Peyer's patch (tissue), 4 donors: ENCODE data around the gene DNMT3A. TPM values are rescaled to one million over a fixed set of nuclear protein-coding genes. Genes with fewer than 3 reads are reported as not detected.

Experiments
- DNase-seq, 3 donors: peaks; one replicate each; pipeline ENCODE4 v3.0.0-alpha.2; 2017 to 2019
- H3K27ac ChIP-seq, 4 donors: fragments of 200-600 bp; sonication (generic); one replicate each; pipeline ENCODE4 v1.5.1; 2016 to 2019
- H3K27me3 ChIP-seq, 2 donors: fragments of 200-600 bp; sonication (generic); one replicate each; pipeline ENCODE4 v1.5.1; 2019
- H3K36me3 ChIP-seq, 3 donors: fragments of 200-600 bp; sonication (generic); one replicate each; pipeline ENCODE4 v1.5.1; 2016 to 2019
- H3K4me1 ChIP-seq, 4 donors: fragments of 200-600 bp; sonication (generic); one replicate each; pipeline ENCODE4 v1.5.1; 2016 to 2019
- H3K4me3 ChIP-seq, 4 donors: fragments of 200-600 bp; sonication (generic); 1 replicate in 3 of 4; 2 replicates in 1 of 4; pipeline ENCODE4 v1.5.1; 2016 to 2019; ENCODE audit warnings: mild to moderate bottlenecking in 1 of 4
- H3K9me3 ChIP-seq, 4 donors: fragments of 200-600 bp; sonication (generic); one replicate each; pipeline ENCODE4 v1.5.1; 2016 to 2019; ENCODE audit warnings: mild to moderate bottlenecking in 1 of 4
- CTCF ChIP-seq, 6 experiments: fragments of 450-650 bp in 4 of 6; fragments of 200-600 bp in 2 of 6; sonication (generic) in 1 of 6; IDR thresholded peaks; one replicate each; pipeline ENCODE4 v1.5.1; 2017 to 2019; ENCODE audit warnings: antibody characterized with exemption in 6 of 6, mild to moderate bottlenecking in 3 of 6, moderate library complexity in 1 of 6
- POLR2A ChIP-seq, 2 donors: fragments of 450-650 bp; IDR thresholded peaks; one replicate each; pipeline ENCODE4 v1.5.1; 2017; ENCODE audit warnings: antibody characterized with exemption in 2 of 2, mild to moderate bottlenecking in 2 of 2, moderate library complexity in 2 of 2
- total RNA-seq, 4 donors: library from RNA; depleted of rRNA; stranded (reverse); fragments of >200 nt; gene quantifications; one replicate each; pipeline ENCODE4 v1.1.0, GENCODE V29; 2016

Gene DNMT3A
- total RNA-seq, 4 donors from 2014 or later: 10.7 to 126 (median 27.7) TPM

GRCh38 chr2:25226827-25227226 lies 114.9 kb downstream of the DNMT3A start:
- no peaks in the 10 kb centered on the region for H3K9me3 ChIP-seq
- no peaks in the 10 kb centered on the region for H3K27me3 ChIP-seq
- H3K27ac ChIP-seq: no peak overlapping the region
- H3K4me3 ChIP-seq: no peak overlapping the region
- no peak for TF ChIP-seq POLR2A (IDR thresholded peaks at IDR 0.05)
- H3K4me1 ChIP-seq: peaks cover 0 to 13% (median 0%) of the 10 kb centered on the region in 4 donors
- no peak for DNase-seq
- H3K36me3 ChIP-seq: peaks cover 0 to 4% (median 0%) of the 10 kb centered on the region in 3 donors

GRCh38 chr2:25222477-25223121 lies 119.1 kb downstream of the DNMT3A start:
- no peak overlapping the region for H3K4me3 ChIP-seq
- H3K4me1 ChIP-seq: no peaks in the 10 kb centered on the region
- no peaks in the 10 kb centered on the region for H3K27me3 ChIP-seq
- TF ChIP-seq POLR2A (IDR thresholded peaks at IDR 0.05): no peak
- TF ChIP-seq CTCF (IDR thresholded peaks at IDR 0.05): no peak
- no peaks in the 10 kb centered on the region for H3K9me3 ChIP-seq
- no peak for DNase-seq
- H3K36me3 ChIP-seq: no peaks in the 10 kb centered on the region
- H3K27ac ChIP-seq: no peak overlapping the region

- H3K4me1 ChIP-seq: peaks cover 0 to 6% (median 1%) of the 10 kb centered on the region in 4 donors
- H3K27me3 ChIP-seq: no peaks in the 10 kb centered on the region
- H3K4me3 ChIP-seq: no peak overlapping the region
- TF ChIP-seq POLR2A (IDR thresholded peaks at IDR 0.05) (no peak), CTCF (IDR thresholded peaks at IDR 0.05) (no peak)
- no peak overlapping the region for H3K27ac ChIP-seq
- no peaks in the 10 kb centered on the region for H3K9me3 ChIP-seq
- no peak for DNase-seq
- H3K36me3 ChIP-seq: no peaks in the 10 kb centered on the region
Measured at GRCh38 chr2:25221579-25221978, 120.1 kb downstream of the DNMT3A start.

GRCh38 chr2:25220313-25220712 lies 121.4 kb downstream of the DNMT3A start:
- no peak for DNase-seq
- no peaks in the 10 kb centered on the region for H3K27me3 ChIP-seq
- no peaks in the 10 kb centered on the region for H3K9me3 ChIP-seq
- no peak overlapping the region for H3K4me3 ChIP-seq
- TF ChIP-seq CTCF (IDR thresholded peaks at IDR 0.05): no peak
- TF ChIP-seq POLR2A (IDR thresholded peaks at IDR 0.05): no peak
- no peaks in the 10 kb centered on the region for H3K36me3 ChIP-seq
- H3K27ac ChIP-seq: no peak overlapping the region
- H3K4me1 ChIP-seq: peaks cover 0 to 8% (median 3%) of the 10 kb centered on the region in 4 donors

GRCh38 chr2:25219621-25220020 lies 122.1 kb downstream of the DNMT3A start:
- TF ChIP-seq POLR2A (IDR thresholded peaks at IDR 0.05) (no peak), CTCF (IDR thresholded peaks at IDR 0.05) (no peak)
- H3K4me1 ChIP-seq: peaks cover 0 to 8% (median 3%) of the 10 kb centered on the region in 4 donors
- no peak overlapping the region for H3K27ac ChIP-seq
- H3K36me3 ChIP-seq: no peaks in the 10 kb centered on the region
- H3K27me3 ChIP-seq: no peaks in the 10 kb centered on the region
- no peak for DNase-seq
- H3K4me3 ChIP-seq: no peak overlapping the region
- no peaks in the 10 kb centered on the region for H3K9me3 ChIP-seq

GRCh38 chr2:25218100-25218499 lies 123.6 kb downstream of the DNMT3A start:
- DNase-seq: no peak

More at GRCh38 chr2:25218100-25218499, 123.6 kb downstream of the DNMT3A start:
- TF ChIP-seq POLR2A (IDR thresholded peaks at IDR 0.05) (no peak), CTCF (IDR thresholded peaks at IDR 0.05) (no peak)
- Histone ChIP-seq H3K36me3 (no peaks in the 10 kb centered on the region), H3K4me1 (peaks cover 0 to 8% (median 3%) of the 10 kb centered on the region in 4 donors), H3K27me3 (no peaks in the 10 kb centered on the region), H3K9me3 (no peaks in the 10 kb centered on the region), H3K4me3 (no peak overlapping the region), H3K27ac (no peak overlapping the region)
